HuH-7.5 (cell line): ENCODE data around the gene ASIC2.

Experiments used
- DNase-seq: peaks from one replicate; pipeline ENCODE4 v3.0.0; 2011; ENCODE audit warnings: low spot score

Gene ASIC2

DNA sequence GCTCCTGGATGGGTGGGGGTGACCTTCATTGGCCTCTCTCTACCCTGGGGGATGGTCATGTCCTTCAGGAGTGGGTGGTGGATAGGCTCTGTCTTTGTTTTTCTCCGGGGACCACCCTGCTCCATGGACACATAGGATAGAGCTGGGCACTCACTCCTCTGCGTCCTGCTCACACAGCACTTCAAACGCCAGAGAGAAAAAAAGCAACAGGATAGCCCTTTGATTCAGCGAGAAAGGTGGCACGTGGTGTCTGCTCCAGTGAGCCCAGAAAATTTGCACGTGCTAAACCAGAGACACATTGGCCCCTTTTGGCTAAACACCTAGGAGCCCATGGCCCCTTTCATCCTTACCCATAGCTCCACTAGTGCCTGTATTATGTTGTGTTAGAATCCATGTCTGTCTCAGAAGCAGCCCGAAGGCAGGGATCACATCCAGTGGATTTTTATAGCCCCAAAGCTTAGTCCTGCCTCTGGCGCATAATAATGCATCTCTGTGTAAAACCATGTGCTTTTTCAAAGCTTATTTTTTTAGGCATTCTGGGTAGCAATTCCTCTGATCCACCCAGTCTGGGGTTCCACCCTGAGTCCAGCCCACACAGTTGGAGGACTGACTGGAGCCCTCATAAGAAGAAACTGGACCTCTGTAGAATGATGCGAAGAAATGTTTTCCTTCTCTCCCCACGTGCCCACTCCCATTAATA is 90.1 kb downstream of the ASIC2 start:
- no peak for DNase-seq

DNA sequence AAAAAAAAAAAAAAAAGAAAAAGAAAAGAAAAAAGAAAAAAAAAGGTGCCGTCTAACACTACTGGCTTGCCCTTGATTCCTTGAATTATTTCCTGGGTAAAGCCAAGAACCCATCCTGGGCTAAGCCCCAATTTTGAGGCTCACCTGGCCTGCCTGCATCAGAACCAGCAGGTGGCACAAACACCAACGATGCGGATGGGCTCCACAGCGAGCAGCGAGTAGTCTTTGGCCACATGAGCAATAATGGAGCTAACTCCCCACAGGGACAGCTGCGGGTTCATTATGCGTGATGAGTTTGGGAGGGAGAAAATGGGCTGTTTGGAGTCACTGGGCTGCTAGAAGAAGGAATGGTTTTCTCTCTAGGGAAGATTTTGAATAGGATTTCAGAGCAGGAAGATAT is 91.1 kb downstream of the ASIC2 start:
- no peak for DNase-seq

DNA sequence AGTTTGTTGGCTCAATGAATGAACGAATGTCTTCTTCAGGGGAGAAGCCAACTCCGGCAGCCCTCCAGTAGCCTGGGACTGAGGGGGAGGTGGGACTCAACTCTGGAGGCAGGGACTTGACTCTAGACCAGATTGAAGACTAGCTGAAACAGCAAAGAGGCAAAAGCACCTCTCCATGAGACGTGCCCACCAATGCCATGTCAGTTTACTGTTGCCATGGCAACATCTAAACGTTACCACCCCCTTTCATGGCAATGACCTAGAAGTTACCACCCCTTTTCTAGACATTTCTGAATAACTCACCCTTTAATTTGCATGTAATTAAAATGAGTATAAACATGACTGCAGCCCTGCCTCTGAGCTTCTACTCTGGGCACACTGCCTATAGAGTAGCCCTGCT is 91.8 kb downstream of the ASIC2 start:
- DNase-seq = no peak

DNA sequence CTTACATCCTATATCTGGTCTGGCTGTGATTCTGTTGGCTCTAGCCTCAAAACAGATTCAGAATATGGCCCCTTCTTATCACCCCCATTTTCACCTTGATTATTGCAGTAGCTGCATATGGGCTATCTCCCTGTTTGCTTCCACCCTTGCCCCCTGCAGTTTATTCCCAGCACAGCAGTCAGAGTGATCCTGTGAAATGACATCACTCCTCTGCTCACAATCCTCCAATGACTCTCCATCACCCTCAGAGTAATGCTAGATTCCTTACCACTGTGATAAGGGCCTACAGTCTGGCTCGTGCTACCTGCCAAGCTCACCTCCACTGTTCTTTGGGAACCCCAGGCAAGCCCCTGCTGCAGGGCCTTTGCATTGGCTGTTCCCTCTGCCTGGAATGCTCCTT is 92.5 kb downstream of the ASIC2 start:
- no peak for DNase-seq

DNA sequence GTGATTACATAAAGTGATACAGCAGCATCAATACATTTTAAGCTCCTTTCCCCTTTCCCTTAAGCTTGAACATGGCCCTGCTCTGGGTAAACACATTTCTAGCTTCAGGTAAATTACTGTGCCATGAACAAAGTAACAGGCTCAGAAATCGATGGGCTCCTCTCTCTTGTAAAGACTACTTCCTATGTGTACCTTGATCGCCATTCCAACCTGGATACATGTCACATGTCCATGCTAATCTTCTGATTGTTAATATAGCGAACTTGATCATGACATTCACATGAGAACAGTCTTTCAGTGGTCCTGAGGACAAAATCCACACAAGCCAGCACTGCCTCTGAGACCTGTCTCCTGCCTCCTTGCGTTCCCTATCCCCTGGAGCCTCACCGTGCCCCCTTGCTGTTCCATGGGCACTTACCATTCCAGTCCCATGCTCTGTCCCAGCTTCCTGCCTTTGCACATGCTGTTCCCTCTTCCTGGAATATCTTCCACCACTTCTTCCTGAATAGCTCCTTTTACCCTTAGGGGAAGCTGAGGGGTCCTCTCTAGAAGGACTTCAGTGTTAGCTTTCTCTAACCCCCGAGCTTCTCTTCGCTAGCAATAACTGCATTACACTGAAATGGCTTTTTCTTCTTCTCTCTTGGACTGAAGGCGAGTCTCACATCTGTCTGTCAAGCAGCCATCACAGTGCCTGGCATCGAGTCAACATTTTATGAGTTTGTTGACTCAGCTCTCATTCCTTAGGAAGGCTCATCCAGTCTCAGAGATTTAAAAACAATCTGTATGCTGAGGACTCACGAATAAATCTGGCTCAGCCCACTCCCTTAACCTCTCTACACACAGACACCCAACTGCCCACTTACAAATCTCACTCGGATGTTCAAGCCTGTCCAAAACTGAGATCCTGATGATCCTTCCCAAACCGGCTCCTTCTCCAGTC is 93.3 kb downstream of the ASIC2 start:
- DNase-seq = no peak

DNA sequence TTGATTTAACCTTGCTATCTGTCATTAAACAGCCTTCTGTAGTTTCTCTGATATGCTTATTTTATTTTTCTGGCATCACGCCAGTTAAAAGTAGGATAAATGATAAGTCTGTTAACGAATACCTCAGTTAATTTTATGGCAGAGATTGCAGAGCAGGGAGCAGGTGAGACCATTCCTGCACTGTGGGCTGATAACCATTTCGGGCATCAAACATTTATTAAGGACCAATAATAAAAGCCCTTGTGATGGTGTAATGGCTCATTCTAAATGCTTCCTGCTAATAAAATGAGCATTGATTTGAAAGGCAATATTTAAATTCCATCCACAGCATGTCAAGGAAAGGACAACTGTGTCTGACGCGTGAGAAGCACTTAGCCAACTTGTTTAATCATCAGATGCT is 94.1 kb downstream of the ASIC2 start:
- DNase-seq = no peak

DNA sequence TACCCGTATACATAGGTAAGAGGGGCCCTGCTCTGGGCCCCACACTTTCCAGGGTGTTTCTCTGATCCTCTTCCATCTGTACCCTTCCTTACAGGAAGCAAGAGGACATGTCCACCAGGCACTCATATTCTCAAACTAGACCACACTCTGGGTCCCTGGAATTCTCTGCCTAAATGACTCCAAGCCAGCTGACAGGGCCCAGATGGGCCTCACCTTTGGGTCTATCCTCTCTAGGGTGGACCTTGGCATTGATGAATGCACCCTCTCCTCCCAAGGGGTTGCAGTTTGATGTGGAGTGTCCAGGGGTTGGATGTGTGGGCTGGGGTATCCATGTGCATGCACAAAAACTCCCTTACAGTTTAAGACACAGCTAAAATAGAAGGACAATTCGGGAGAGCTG is 95.8 kb downstream of the ASIC2 start:
- no peak for DNase-seq

DNA sequence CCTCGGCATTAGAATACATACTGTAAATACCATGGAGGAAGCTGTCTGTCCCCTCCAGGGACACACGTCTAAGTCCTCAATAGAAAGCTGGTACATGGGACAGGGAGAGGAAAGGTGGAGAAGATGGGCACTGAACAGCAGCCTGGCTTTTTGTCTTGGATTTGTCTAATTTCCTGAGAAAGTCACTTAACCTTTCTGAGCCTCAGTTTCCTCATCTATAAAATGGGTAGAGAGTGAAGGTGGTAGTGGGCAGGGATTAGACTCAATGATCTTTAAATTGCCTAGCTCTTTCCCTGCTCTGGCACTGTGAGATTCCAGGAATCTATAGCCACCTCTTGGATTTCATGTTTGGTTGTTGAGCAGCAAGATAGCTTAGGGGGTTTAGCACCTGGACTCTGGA is 96.2 kb downstream of the ASIC2 start:
- DNase-seq = no peak

DNA sequence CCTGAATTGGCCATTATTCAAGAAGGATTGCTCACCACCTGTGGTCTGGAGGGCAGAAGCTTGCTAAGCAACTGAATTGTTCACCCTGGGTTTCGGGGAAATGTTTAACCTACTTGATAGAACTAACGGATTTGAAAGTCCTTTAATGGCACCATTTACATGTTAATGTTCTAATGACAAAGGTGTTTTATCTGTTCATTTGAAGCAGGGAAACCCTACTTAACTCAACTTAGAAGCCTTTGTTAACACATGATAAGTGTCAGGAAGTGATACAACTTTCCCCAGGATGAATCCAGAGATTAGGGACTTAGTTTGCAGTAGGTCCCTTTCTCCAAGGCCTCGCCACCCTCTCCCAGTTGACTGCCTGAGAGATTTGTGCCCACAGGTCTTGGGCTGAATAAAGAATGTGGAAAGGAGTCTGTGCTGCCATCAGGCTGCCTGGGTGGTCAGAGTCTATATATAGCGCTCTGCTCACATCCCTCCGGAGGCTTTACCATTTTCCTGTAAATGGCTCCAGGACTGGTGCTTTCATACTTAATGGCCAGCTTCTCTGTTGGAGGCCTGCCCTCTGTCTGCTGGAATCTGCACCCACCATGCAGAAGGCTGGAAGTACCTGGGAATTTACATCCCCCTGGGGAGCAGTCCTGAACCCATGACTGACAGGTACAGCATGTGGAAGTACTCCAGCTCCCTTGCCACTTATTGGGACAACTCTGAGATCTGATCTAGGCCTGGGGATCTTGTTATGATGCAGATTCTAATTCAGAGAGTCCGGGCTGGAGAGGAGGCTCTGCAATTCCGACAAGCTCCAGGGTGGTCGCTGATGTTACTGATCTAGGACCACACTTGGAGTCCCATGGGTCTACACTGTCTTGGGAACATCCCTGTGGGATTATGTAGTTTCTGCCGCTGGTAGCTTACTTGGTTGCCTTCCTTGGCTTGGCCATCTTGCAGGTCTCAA is 99.9 kb downstream of the ASIC2 start:
- no peak for DNase-seq

DNA sequence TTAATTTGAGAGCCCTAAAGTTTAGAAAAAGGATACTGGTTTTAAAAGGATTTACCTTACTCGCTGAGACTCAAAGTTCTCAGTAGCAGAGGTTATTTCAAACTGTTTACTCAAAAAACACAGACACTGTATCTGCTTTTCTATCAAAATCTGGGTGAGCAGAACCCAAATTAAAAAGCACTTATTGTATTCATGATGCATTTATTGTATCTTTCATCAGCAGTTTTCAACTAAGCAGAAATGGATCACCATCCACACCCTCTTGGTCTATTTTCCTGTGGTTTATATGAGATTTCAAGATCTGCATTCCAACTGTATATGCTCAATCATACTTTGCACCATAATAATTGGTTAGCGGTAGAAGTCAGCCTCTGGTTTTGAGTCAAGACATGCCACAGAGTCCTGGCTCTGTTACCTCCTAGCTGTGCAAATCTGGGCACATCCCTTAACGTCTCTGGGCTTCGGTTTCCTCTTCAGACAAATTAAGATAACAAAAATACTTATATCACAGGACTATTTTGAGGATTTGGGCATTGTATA is 109.5 kb downstream of the ASIC2 start:
- DNase-seq = no peak

DNA sequence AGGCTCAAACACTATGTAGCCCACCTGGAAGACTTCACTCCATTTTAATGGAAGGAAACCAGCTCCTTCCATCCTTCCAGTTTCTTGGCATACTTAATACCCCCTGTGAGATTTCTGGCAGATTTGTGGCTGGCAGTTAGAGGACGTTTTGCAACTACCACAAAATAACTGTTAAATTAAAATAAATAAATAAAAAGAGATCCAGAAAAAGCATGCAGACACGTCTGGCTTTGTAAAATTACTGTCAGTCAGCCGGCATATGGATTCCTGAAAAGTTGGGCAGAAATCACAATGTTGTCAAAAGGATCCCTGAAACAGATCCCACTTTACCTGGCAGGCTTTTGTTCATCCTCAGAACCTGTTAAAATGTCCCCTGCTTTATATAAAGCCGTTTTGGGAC is 113.9 kb downstream of the ASIC2 start:
- DNase-seq = no peak

DNA sequence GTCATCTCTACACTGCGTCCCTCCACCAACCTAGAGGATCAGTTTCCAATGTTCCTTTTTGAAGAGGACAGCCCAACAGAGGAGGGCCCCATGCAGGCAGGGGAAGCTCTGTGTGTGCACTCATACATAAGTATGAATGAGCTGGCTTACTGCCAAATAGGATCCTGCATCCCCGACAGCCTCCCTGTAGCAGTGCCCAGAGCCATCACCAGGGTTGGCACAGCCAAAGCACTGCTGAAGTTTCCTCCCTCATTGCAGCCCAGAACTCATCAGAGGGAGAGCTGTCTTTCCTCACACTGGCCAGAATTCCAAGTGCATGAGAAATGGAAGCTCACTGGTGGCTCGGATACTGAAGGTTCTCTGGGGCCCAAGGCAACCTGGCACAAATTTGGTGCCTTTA is 114.4 kb downstream of the ASIC2 start:
- no peak for DNase-seq

DNA sequence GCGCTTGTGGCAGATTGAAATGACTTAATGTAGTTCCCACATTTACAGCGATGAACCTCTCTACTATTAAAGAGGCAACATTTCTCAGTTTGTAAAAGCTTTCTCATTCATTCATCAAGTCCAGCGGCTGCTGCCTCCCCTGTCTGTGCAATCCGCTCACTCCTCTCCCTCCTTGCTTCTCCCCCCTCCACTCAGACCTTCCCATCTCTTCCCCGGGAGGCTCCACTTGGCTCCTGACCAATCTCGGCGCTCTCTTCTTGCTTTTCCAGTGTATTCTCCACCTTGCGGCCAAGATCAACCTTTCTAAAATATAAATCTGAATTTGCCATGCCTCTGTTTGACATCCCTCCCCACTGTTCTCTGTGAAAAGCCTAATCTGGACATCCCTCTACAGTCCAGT is 117.5 kb downstream of the ASIC2 start:
- DNase-seq = no peak

DNA sequence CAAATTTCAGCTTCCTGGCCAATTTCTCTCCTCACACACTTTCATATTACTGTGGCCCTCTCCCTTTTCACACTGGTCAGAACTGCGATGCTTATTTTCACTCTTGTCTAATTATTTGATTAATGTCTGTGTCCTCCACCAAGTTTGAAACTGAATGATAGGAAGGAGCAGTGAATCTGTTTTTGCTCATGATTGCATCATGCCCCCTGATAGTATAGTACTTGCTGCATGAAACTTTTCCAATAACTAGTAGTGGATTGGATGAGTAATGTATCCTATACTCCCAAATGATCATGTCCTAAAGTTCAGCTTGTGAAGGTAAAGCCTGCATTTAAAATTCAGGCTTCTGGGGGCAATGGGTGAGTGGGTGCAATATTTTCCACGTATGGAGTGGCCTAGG is 121.2 kb downstream of the ASIC2 start:
- no peak for DNase-seq

DNA sequence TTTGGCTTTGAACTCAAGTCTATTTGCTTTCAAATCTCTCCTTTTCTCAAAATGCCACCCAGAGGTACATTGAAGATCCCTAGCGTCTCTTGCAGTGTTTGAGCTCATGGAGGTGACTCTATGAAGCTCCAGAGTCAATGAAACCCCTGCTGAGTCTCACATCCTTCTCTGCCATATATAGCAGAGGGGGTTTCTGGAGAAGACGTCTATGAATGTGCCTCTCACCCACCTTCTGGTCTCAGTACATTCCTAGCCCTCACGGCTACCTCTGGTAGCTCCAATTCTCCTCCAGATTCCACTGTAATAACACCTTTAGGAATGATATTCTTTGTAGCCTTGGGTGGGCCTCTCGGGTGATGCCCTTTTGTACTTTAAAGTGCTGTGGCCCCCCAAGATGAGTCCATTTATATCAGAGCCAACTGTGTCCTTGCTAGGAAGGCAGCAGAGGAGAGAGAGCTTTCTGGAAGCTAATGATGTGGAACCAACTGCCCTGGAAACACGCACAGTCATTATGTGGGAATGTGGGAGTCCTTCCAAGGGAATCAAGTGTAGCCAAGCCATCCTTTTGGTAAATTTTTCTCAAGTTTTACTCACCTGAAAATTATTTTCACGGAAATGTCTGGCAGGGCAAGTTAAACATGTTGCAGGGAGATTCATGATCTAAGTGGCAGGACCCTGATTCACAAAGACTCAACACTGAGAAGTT is 123.4 kb downstream of the ASIC2 start:
- DNase-seq = no peak

DNA sequence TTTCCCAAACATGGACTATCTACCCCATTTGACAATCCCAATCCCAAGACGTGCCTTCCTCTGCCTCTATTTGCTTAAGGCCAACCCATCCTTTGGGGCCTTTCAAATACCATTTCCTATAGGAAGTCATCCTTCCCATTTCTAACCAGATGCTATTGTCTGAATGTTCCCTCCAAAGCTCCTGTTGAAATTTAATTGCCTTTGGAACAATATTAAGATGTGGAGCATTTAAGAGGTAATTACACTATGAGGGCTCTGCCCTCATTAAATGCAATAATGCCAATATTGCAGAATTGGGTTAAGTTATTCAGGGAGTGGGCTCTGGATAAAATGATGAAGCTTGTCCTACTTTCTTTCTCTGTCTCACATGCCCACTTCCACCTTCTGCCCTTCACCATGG is 125.4 kb downstream of the ASIC2 start:
- no peak for DNase-seq

DNA sequence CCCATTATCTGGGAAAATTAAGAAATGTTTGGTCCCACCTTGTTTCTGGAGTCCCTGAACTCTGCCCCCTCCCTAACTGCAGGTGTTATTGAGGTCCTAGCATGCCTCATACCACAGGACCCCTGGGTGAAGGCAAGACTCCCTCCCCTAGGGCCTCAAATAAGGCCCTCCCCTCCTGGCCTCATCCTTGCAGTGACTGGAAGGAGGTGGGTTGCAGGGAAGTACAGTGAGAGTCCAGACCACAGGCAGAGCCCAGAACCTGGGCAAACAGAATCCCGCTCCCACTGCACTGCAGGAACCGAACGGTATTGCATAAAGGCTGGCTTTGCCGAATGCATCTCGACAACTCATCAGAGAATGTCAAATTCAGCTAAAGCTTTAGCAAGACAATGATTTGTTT is 126.6 kb downstream of the ASIC2 start:
- no peak for DNase-seq

DNA sequence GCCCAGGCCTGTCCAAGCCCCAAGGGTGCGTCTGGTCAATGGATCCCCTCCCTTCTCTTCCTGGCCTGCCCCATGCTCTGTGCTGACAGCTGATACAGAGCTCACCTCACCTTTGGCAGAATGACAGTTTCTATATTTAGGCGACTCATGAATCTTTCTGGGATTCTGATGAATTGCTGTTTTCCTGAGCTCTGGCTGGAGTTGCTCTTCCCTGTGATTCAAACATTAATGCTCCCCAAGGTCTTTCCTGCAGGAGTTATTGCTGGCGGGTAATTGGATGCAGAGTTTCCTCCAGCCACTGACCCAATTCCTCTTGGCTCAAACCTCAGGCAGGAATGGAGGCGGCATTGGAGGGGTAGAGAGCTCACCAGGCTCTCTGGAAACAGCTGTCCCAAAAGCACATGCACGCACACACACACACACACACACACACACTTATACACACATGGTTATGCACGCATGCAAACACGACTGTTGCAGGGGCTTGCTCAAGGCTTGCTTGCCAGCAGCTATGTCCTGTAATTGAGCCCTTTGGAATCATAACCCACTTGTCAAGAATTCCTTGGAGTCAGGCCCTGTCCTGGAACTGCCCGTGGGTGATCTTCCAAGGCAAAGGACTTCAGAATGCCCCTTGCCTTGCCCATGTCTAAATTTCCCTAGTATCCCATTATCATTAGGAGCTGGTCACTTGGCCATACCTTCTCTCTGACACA is 128.8 kb downstream of the ASIC2 start:
- no peak for DNase-seq

DNA sequence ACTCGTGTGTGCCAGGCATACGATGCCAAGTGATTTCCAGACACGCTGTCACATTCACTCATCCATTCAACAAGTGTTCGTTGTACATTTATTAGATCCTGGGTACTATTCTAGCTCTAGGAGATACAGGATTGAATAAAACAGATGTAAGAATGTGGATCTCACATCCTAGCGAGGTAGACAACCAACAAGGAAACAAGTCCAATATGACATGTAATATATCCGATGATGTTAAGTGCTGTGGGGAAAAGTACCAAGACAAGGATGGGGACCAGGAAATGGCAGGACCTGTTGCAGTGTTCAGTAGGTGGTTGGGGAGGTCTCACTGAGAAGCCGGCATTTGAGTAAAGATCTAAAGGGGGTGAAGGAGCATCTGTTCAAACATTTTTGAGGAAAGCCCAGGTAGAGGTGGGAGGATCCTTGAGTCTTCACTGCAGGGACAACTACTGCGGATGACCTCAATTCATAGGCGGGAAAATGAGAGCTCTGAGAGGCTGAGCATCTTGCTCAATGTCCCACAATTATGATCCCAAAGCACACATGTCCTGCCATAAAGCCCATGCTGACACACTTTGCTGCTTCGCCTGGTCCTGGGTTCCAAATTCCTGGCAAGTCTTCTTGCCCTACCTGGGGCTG is 129.4 kb downstream of the ASIC2 start:
- DNase-seq = no peak

DNA sequence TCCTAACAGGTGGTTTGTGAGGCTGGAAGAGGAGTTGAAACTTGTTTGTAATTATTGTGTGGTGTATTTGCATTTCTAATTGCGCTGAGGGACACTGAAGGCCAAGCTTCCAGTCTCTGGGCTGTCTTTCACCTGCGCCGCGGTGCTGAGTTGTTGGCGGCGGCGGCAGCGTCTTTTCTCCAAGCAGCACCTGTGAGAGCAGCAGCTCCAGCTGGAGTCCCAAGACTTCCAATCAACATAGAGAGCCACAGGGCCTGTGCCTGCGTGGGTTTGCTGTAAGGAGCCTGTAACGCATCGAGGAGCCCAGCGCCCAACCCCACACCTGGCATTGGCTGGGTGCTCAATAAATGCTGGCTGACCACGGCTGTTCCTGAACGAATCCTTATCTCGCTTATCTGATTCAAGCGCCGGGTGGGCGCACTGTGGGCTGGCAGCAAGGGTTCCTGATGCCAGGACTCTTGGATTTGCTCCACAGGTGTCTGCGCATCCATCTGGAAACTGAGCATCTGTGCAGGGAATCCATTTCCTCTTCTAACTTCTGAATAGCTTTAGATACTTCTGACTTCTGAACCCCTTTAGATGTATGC is 138.1 kb downstream of the ASIC2 start:
- DNase-seq = no peak
